HepG2 (cell line): ENCODE measurements around the gene ESRRG.

ENCODE experiments used
- ARHGAP35 ChIP-seq: sonication (generic); formaldehyde crosslinking; IDR thresholded peaks from 2 replicates; pipeline ENCODE4 v1.9.0; 2022; ENCODE audit warnings: mild to moderate bottlenecking, inconsistent platforms, moderate library complexity, missing genetic modification reagents, borderline replicate concordance
- DPF2 ChIP-seq: sonication (generic); formaldehyde crosslinking; IDR thresholded peaks from 2 replicates; pipeline ENCODE4 v1.4.0; 2020; ENCODE audit warnings: mild to moderate bottlenecking, low read depth, missing genetic modification reagents, borderline replicate concordance
- JUNB ChIP-seq: sonication (generic); formaldehyde crosslinking; IDR thresholded peaks from 2 replicates; pipeline ENCODE4 v1.8.0; 2022; ENCODE audit warnings: missing genetic modification reagents, mild to moderate bottlenecking, borderline replicate concordance
- POLR2A ChIP-seq, 2 experiments: IDR thresholded peaks; 2 replicates each; pipeline ENCODE4 v1.6.1; 2011; ENCODE audit warnings: low read depth in 2 of 2, low read length in 2 of 2, mild to moderate bottlenecking in 1 of 2, moderate library complexity in 1 of 2; ENCODE audit not compliant: insufficient read depth in 1 of 2
- XBP1 ChIP-seq: sonication (generic); formaldehyde crosslinking; IDR thresholded peaks from 2 replicates; pipeline ENCODE4 v1.5.0; 2020; ENCODE audit warnings: missing genetic modification reagents
- YY1 ChIP-seq: IDR thresholded peaks from 2 replicates; pipeline ENCODE4 v1.6.1; 2011; ENCODE audit warnings: low read length, low read depth, moderate library complexity, mild to moderate bottlenecking; ENCODE audit not compliant: insufficient read depth, insufficient replicate concordance
- ZNF546 ChIP-seq: sonication (generic); formaldehyde crosslinking; conservative IDR thresholded peaks from 2 replicates; pipeline ENCODE4 v1.8.1; 2023; ENCODE audit warnings: mild to moderate bottlenecking, missing genetic modification reagents
- ZZZ3 ChIP-seq: sonication (generic); formaldehyde crosslinking; IDR thresholded peaks from 2 replicates; pipeline ENCODE4 v1.4.0; 2020; ENCODE audit warnings: missing genetic modification reagents, mild to moderate bottlenecking, borderline replicate concordance
- TF ChIP-seq, protein P1 (sequence below): sonication (generic); formaldehyde crosslinking; IDR thresholded peaks from 2 replicates; pipeline ENCODE4 v1.5.0; 2020; ENCODE audit warnings: mild to moderate bottlenecking, missing genetic modification reagents, moderate library complexity
- TF ChIP-seq, protein P2 (sequence below): IDR thresholded peaks from 2 replicates; pipeline ENCODE4 v1.4.0; 2020; ENCODE audit warnings: mild to moderate bottlenecking, missing genetic modification reagents
- TF ChIP-seq, protein P3 (sequence below), 2 experiments: IDR thresholded peaks; 2 replicates each; pipeline ENCODE4 v1.6.1; 2011 to 2012; ENCODE audit warnings: low read length in 2 of 2, borderline replicate concordance in 1 of 2, low read depth in 1 of 2, mild to moderate bottlenecking in 1 of 2, moderate library complexity in 1 of 2

DNA sequence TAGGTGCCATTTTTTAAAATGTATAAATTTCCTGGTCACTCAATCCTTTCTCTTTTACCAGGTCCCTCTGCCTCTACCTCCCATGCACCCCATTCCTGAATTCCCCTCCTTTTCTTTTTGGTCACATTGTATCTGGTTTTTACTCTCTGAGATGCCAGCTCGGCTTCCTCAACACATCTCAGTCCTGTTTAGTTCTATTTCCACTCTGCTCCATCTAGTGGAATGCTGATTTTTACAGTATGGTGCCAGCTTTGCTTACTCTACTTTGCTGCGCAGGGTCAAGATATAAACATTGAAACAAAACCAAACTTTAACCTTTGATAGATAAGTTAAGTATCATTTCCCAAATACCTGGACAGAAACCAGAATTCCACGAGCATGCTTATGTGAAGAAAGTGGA is 96.0 kb downstream of the ESRRG start:
- TF ChIP-seq ARHGAP35 (CRISPR knock-in tag) (no peak), XBP1 (CRISPR knock-in tag) (no peak), POLR2A (IDR thresholded peaks at IDR 0.05; ENCODE audit: insufficient read depth in 1 of 2, low read depth in 2 of 2, low read length in 2 of 2) (no peak), ZZZ3 (CRISPR knock-in tag) (no peak), DPF2 (no peak), YY1 (no peak), ZNF546 (CRISPR knock-in tag) (no peak), JUNB (CRISPR knock-in tag) (no peak)
- TF ChIP-seq, protein P1, sequence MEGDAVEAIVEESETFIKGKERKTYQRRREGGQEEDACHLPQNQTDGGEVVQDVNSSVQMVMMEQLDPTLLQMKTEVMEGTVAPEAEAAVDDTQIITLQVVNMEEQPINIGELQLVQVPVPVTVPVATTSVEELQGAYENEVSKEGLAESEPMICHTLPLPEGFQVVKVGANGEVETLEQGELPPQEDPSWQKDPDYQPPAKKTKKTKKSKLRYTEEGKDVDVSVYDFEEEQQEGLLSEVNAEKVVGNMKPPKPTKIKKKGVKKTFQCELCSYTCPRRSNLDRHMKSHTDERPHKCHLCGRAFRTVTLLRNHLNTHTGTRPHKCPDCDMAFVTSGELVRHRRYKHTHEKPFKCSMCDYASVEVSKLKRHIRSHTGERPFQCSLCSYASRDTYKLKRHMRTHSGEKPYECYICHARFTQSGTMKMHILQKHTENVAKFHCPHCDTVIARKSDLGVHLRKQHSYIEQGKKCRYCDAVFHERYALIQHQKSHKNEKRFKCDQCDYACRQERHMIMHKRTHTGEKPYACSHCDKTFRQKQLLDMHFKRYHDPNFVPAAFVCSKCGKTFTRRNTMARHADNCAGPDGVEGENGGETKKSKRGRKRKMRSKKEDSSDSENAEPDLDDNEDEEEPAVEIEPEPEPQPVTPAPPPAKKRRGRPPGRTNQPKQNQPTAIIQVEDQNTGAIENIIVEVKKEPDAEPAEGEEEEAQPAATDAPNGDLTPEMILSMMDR (CRISPR knock-in tag) = no peak
- TF ChIP-seq, protein P2, sequence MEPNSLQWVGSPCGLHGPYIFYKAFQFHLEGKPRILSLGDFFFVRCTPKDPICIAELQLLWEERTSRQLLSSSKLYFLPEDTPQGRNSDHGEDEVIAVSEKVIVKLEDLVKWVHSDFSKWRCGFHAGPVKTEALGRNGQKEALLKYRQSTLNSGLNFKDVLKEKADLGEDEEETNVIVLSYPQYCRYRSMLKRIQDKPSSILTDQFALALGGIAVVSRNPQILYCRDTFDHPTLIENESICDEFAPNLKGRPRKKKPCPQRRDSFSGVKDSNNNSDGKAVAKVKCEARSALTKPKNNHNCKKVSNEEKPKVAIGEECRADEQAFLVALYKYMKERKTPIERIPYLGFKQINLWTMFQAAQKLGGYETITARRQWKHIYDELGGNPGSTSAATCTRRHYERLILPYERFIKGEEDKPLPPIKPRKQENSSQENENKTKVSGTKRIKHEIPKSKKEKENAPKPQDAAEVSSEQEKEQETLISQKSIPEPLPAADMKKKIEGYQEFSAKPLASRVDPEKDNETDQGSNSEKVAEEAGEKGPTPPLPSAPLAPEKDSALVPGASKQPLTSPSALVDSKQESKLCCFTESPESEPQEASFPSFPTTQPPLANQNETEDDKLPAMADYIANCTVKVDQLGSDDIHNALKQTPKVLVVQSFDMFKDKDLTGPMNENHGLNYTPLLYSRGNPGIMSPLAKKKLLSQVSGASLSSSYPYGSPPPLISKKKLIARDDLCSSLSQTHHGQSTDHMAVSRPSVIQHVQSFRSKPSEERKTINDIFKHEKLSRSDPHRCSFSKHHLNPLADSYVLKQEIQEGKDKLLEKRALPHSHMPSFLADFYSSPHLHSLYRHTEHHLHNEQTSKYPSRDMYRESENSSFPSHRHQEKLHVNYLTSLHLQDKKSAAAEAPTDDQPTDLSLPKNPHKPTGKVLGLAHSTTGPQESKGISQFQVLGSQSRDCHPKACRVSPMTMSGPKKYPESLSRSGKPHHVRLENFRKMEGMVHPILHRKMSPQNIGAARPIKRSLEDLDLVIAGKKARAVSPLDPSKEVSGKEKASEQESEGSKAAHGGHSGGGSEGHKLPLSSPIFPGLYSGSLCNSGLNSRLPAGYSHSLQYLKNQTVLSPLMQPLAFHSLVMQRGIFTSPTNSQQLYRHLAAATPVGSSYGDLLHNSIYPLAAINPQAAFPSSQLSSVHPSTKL (CRISPR knock-in tag) = no peak
- TF ChIP-seq, protein P3, sequence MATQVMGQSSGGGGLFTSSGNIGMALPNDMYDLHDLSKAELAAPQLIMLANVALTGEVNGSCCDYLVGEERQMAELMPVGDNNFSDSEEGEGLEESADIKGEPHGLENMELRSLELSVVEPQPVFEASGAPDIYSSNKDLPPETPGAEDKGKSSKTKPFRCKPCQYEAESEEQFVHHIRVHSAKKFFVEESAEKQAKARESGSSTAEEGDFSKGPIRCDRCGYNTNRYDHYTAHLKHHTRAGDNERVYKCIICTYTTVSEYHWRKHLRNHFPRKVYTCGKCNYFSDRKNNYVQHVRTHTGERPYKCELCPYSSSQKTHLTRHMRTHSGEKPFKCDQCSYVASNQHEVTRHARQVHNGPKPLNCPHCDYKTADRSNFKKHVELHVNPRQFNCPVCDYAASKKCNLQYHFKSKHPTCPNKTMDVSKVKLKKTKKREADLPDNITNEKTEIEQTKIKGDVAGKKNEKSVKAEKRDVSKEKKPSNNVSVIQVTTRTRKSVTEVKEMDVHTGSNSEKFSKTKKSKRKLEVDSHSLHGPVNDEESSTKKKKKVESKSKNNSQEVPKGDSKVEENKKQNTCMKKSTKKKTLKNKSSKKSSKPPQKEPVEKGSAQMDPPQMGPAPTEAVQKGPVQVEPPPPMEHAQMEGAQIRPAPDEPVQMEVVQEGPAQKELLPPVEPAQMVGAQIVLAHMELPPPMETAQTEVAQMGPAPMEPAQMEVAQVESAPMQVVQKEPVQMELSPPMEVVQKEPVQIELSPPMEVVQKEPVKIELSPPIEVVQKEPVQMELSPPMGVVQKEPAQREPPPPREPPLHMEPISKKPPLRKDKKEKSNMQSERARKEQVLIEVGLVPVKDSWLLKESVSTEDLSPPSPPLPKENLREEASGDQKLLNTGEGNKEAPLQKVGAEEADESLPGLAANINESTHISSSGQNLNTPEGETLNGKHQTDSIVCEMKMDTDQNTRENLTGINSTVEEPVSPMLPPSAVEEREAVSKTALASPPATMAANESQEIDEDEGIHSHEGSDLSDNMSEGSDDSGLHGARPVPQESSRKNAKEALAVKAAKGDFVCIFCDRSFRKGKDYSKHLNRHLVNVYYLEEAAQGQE (IDR thresholded peaks at IDR 0.05; ENCODE audit: borderline replicate concordance in 1 of 2, low read depth in 1 of 2, low read length in 2 of 2) = no peak
